NCI-H748 (cell line): ENCODE measurements around the gene DIAPH3.
"Not testable (repeated sequence)": the region's sequence is repeated elsewhere in the genome, so short reads cannot be mapped to it uniquely, and the experiment has no call there.

Source experiments
- DNase-seq: peaks from one replicate; lab custom pipeline; 2025; ENCODE audit not compliant: unreplicated experiment; lab: John Stamatoyannopoulos, UW

DIAPH3 gene

GRCh38 chr13:60099631-60100420, 63.9 kb downstream of the DIAPH3 start:
- no peak for DNase-seq

DNA sequence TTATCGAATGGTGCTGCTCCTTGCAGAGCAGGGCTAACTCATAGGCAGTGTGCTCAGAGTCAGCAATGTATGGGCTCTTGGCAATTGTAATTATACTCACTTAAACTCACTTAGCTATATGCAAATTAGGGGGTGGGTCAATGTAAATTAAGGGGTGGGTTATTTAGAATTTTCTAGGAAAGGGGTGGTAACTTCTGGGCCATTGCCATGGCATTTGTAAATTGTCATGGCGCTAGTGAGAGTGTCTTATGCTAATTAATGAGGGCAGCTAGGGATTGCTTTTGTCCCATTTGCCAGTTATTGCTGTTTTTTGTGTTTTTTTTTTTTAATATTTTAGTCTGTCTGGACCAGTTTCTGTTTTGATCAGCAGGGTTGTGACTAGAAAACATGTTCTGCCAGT, 68.4 kb downstream of the DIAPH3 start:
- peak; percentile 28 for DNase-seq

- DNase-seq = peak; percentile 61
Measured at GRCh38 chr13:60094385-60095088, 69.2 kb downstream of the DIAPH3 start.

DNA sequence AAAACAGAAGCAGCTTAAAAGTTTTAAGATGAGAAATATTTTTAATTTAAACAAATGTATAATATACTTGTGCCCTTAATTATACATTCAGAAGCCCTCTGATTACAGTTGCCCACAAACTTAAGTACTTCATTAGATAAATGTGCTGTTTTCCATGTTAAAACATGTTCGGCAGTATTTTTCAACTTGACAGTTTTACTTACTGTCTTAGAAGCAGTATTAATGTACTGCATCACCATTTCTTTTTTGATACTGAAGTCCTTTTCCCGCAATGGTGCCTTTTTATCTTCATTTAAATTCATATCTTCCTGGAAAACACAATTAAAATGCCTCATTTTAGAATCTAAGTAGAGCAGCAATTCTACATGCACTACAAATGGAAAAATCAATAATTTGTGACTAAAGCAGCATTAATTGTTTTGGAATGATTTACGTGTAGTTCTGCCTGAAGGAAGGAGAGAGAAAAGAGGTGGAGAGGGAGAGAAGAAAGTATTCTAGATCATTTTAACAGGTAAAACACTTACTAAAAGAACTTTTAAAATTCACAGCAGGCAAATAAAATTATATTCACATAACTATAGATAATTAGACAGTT, 70.2 kb downstream of the DIAPH3 start:
- peak; percentile 74 for DNase-seq

GRCh38 chr13:60091573-60091972, 72.2 kb downstream of the DIAPH3 start:
- DNase-seq = no peak

DNA sequence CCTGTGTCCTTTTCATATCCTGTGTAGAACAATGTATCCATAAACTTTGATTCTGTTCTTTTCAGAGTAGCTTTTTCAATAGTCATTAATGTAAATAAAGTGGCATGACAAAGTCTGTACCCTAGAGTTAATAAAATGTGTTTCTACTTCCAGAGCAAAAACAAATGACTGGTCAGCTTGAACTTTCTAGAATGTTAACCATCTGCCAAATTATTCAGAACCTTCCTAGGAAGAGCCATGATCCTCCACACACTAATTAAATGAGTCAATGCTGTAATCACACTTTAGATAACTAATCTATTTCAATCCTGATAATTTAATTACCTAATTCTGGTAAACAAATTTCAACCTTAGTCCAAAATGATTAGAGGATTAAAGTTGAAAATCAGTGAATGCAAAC, 73.2 kb downstream of the DIAPH3 start:
- DNase-seq = no peak

DNA sequence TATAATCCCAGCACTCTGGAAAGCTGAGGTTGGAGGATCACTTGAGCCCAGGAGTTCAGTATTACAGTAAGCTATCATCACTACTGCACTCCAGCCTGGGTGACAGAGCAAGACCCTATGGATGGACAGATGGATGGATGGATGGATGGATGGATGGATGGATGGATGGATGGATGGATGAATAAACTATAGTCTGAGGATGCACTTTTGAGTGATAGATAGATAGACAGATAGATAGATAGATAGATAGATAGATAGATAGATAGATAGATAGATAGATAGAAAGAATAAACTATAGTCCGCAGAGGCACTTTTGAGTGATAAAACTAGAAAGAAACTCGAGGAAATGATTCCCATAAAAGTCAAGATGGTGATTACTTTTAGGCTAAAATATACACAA, 79.9 kb downstream of the DIAPH3 start:
- not testable (repeated sequence) for DNase-seq

DNA sequence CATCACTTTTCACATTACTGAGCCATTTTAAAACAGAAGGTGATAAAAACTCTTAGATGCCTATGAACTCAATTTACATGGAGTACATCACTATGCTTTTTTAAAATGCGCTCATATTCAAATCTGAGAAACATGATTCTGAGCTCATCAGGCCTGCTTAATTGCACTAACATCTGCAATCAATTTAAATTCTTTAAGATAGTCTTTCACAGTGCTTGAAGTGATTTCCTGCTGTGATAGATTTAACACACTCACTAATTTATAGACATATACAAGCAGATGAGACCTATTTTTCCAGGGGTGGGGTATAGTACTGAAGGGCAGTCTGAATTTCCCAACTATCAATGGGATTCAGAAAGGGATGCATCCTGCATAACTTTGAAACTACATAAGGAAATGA, 82.9 kb downstream of the DIAPH3 start:
- no peak for DNase-seq

DNA sequence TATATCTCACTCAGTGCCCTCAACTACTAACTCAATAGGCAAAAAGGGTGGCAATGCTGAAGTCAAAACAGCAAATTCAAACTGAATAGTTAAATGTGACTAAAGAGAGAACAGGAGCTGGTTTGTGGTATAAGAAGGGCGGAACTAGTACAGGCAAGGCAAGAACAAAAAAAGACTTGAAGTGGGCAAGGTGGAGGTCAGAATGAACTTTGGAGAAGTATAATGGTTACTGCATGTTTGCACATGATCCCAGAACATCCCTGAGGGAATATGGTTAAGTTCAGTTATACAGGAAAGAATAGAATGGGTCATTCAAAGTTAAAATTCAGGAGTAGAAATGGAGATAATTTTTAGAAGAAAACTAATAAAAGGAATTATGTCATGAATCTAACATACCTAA, 85.5 kb downstream of the DIAPH3 start:
- no peak for DNase-seq

- no peak for DNase-seq
Measured at GRCh38 chr13:60075850-60076249, 87.9 kb downstream of the DIAPH3 start.

- DNase-seq = no peak
Measured at GRCh38 chr13:60074397-60074796, 89.3 kb downstream of the DIAPH3 start.

GRCh38 chr13:60066226-60066625, 97.5 kb downstream of the DIAPH3 start:
- peak; percentile 25 for DNase-seq

DNA sequence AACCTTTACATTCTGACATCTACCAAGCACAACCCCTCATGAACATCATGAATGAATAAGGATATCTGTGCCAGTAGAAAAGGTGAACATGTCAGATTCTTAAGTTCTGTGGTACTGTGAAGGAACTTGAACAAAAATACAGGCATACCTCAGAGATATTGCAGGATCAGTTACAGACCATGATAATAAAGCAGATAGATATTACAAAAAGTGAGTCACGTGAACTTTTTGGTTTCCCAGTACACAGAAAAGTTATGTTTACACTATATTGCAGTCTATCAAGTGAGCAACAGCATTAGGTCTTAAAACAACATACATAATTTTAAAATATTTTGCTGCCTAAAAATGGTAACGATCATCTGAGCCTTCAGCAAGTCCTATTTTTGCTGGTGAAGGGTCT, 101.2 kb downstream of the DIAPH3 start:
- no peak for DNase-seq

GRCh38 chr13:60061737-60062136, 102.0 kb downstream of the DIAPH3 start:
- DNase-seq = no peak

GRCh38 chr13:60051754-60052285, 111.9 kb downstream of the DIAPH3 start:
- no peak for DNase-seq

- not testable (repeated sequence) for DNase-seq
Measured at GRCh38 chr13:60048353-60048752, 115.4 kb downstream of the DIAPH3 start.

DNA sequence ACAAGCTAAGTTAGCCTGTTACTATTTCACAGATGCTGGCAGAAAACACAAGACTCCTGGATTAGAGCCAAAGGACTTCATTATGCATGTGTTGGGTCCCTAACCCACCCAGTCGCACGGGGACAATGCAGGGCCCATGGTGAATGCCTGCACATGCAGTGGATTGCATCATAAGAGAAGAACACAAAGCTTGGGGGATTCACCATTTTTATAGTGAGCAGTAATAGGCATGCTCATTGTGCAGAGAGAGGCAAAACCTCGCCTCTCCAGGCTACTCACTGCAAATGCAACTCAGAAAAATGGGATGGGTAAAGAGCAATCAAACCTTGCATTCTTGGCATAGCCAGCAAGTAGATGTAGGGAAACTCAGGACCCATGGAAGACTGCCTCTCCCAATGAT, 115.8 kb downstream of the DIAPH3 start:
- peak; percentile 19 for DNase-seq

- DNase-seq = no peak
Measured at GRCh38 chr13:60044321-60044720, 119.4 kb downstream of the DIAPH3 start.

DNA sequence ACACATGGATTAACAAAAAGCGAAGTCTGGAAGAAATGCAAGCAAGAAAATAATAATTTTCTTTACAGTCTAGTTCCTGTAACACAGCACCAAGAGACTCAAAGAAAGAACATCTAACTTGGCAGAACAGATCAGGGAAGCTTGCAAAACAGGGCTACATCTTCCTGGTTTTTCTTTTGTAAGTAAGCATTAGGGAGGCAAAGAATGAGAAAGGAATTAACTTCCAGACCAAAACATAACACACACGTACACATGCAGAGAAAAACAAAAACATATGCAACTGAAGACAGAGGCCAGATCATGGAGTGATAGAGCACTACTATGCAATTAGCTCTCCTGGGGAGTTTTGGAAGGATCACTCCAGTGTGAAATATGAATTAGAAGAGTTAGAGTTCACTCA, 120.5 kb downstream of the DIAPH3 start:
- no peak for DNase-seq

- DNase-seq = peak; percentile 66
Measured at GRCh38 chr13:60040668-60041067, 123.1 kb downstream of the DIAPH3 start.

DNA sequence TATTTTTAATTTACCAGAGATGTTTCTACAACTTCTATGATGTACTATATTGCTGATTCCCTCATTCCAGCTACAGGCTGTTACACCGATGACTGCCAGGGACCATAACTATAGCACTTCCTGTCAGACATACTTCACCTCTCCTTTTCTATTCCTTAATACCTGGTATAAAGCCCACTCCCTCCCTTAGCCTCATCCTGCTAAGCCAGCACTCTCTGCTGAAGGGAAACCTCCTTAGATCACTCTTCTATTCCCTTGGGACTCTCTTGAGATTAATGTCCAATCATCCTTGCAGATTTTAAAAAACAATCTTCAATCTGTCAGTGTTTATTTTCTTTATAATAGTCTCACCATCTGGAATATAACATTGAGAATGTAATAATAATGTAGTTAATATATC, 127.9 kb downstream of the DIAPH3 start:
- DNase-seq = no peak

GRCh38 chr13:60032851-60033250, 130.9 kb downstream of the DIAPH3 start:
- no peak for DNase-seq
